HG03354 (cell line): Measurements from ENCODE around the gene MACIR.

Experiments used
- ATAC-seq: cut with Tn5 transposase; IDR thresholded peaks from one replicate; pipeline ENCODE4 v1.9.1; 2021; ENCODE audit warnings: mild to moderate bottlenecking; ENCODE audit not compliant: unreplicated experiment, poor library complexity, severe bottlenecking

MACIR gene

DNA sequence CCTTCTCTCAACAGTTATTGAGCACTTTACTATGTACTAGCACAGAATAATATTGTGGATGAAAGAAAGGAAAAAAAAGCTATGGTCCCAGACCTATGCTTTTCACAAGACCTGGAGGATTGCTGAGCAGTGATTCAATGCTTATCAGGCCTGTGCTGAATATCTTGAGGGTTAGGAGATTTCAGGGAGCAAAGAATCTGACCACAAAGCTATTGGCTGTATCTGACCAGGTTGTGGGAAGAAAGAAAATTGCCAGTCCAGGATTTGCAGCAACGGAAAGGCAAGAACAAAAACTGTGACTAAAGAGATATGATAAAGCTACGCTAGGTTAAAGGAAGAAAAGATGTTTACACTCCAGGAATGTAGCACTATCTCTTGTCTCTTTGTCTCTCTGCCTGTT, 14.9 kb upstream of the MACIR start:
- ATAC-seq = no peak

DNA sequence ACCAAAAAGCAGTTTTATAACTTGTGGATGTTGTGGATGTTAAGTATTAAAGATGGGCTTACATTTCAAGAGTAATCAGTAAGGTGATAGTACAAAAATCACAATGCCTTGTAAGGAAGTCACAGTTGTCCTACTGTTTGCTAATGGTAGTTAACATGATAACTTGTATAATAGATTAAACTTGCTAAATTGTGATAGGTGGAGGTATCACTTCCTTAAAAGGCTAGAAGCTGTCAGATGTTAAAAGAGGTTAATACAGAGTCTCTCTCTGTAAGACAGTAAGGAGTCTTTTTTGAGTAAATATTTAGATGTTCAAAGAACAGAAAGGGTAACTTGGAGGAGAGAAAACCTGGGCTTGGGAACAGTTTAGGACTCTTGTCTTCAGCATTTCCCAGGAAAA, 14.2 kb upstream of the MACIR start:
- no peak for ATAC-seq

DNA sequence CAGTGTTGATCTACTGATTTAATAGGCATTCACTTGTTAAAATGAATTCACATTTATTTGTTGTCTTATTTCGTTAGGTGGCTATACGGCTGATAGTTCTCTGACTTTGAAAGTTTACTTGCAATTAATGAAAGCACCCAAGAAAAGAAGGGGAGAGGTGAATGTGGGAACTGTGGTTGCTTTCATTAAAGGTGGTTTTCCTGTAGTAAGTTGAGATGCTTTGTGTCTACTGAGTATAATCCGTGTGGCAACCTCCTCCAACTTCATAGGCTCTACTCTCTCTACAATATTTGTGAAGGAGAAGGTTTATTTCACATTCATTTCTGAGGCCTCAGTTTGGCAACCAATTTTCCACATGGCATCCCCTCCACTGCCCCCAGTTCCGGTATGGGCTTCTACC, 12.8 kb upstream of the MACIR start:
- no peak for ATAC-seq

DNA sequence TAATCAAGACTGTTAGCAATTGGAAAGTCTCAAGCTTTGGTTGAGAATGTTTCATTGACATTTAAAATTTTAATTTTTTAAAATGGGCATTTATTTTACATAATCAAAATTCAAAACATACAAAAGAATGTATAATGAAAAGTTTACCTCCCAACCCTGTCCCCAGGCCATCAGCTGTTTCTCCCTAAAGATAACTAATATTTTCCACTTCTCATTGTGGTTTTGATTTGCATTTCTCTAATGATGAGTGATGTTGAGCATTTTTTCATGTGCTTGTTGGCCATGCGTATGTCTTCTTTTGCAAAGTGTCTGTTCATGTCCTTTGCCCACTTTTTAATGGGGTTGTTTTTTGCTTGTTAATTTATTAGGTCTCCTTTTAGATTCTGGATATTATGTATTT, 11.4 kb upstream of the MACIR start:
- ATAC-seq = peak; percentile 53

DNA sequence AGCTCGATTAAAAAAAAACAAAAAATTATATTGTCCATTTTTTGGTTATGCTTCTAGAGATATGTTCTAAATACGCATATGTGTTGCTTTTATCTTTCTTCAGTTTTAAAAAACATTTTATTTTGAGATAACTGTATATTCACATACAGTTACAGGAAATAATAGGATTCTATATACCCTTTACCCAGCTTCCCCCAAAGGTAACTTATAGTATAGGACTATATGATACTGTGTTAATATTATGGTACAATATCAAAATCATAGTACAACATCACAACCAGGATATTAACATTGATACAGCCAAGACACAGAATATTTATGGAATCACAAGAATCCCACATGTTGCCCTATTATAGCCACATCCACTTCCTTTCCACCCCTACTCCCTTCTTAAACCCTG, 9.5 kb upstream of the MACIR start:
- ATAC-seq = no peak

DNA sequence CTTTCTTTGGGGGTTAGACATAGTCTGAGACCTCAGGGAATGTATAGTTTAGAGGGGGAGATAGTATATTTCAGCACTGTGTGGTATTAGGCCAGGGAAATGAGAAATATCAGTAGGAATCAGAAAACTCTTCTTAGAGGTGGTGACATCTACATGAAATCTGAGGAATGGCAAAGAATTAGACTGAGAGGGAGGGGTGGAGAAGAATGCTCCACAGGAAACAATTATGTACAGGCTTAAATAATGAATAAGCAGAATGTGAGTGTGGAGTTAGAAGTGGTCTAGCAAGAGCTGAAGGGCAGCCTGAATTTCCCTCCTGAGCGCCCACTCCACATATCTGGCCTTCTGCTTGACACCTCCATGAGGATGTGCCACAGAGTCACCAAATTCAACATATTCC, 3.6 kb upstream of the MACIR start:
- ATAC-seq = no peak

DNA sequence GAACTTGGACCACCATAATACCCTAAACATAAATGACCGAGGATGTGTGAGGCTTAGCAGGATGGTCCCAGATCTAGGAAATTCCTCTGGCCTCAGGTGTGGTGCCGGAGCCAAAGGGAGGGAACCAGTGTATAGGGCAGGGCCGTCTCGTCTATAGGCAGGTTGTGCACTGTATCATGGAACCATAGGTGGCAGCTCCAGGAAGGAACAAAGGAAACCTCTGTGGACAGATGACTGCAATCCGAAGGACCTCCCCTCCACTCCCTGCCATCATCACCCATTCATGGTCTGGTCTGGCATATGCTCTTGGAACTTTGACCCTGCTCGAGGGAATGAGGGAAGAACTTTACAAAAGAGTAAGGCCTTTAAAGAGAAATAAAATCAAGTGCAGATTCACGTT, 2.9 kb upstream of the MACIR start:
- no peak for ATAC-seq

DNA sequence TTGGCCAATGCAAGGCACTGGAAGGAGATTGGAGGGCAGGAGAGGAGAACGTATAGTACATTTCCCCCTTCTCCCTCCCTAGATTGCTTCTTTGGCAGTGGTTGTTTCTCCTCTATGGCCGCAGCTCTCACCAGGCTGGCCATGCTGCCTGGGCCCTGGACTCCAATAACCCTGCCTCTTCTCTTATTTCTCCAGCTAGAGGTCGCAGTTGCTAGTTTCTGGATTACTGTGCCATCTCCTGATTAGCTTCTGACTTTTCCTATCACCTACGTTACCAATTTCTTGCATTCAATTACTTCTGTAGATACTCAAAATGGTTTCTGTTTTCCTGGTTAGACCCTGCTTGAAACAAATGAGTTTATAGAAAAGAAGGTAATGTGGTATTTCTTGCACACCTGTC, 2.4 kb upstream of the MACIR start:
- ATAC-seq = no peak

DNA sequence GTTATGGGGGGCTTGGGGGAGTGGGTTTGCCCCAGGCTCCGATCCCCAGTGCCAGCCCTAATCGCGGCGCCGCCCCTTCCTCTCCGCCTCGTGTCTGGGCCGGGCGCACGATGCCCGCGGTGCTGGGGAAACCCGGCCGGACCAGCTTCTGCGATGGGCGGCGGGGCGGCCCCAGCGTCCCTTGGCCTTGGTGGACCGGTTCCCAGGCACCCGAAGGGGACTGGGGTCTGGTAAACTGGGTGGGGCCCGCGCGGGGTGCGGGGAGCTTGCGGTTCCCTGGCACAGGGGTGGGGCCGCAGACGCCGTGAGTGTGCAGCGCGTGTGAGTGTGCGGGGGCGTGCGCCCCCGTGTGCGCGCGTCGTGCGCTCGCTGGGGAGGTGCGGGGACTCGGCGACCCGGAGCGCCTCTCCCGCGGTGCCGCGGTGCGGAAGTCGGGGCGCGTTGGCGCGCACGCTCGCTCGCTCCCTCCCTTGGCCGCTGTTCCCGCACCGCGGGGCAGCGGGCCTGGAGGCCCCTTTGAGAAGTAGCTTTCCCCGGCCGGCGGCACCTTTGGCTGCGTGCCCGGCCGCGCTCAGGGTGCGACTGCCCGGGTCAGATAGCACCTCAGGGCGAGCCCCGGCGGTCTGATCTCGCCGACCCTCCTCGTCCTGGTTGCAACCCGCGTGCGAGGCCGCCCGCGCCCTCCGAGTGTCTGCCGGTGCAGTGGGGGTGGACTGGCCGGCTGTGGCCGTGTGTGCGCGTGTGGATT, 568 bp downstream of the MACIR start:
- ATAC-seq = peak; percentile 43

DNA sequence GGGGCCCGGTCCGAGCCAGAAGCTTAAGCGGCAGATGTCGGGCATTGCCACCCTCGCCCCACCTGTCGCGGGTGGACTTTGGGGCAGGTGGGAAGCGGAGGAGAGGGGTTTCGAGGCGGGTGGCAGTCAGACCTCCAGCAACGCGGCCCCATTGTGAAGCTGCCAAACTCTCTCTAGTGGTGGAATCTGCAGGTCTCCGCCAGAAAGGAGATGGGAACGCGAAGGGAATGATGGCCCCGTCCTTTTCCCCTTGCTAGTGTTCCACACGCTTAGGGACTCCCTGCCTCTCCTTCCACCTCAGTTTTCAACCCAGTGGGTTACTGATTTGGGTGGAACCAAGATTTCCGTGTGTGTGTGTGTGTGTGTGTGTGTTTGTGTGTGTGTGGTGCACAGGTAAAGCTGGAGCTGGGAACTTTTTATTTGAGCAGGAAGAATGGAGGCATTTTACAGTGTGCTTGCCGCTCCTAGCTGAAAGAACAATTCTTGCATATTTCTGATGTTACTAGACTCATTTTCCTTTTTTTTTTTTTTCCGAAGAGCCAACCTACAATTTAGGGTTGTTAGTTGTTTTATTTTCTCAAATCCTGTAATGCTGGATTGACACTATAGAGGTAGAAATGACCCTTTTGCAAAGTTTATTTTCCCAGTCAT, 1.3 kb downstream of the MACIR start:
- no peak for ATAC-seq

DNA sequence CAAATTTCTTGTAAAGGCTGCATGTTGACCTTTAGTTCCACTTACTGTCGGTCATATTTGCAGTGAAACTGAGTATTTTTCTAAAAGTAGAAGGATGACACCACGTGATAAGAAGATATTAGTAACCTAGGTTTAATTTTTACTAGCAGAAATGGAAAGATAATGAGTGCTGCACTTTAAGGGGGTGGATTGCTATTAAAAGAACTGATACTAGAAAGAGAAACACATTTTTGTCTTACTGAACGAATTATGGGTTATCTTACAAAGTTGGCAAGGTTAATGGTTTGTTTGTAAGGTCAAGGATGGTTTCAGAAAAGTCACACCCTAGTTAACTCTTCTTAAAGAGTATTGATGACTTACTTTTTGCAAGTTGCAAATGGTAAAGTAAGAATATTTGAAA, 2.4 kb downstream of the MACIR start:
- ATAC-seq = peak; percentile 46

DNA sequence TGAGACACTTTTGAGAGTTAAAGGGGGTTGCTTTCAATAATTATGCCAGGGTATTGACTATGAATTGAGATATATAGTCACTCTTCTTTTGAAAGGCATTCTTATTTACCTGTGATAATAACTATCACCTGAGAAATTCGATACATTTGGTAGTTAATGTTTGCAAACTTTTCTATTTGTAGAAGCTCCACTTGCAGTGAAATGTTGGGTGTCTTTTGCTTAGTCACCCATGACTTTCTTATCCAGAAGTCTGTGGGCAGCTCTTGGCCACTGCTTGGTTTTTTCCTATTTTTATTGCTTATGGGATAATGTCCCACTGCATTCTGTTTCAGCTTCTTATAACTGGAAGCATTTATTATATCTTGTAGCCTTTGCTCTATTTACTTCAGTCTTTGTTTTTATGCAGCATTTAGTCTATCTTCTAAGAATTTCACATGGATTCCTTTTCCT, 3.9 kb downstream of the MACIR start:
- no peak for ATAC-seq

DNA sequence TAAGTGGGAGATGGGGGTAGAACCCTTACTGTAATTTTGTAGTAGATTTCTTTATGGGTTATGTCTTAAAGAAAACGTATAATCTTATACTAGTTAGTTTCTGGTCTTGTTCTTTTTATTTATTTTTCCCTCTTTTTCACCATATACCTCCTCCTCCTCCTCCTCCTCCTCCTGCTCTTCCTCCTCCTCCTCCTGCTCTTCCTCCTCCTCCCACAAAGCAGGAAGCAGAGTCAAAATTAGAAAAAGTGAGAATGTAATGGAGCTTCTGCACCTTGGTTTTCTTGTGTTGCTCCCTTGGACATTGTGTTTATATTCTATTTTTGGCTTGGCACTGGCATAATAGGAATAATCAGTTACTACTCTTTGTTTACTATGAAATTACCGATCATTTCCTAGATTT, 4.5 kb downstream of the MACIR start:
- ATAC-seq = no peak

DNA sequence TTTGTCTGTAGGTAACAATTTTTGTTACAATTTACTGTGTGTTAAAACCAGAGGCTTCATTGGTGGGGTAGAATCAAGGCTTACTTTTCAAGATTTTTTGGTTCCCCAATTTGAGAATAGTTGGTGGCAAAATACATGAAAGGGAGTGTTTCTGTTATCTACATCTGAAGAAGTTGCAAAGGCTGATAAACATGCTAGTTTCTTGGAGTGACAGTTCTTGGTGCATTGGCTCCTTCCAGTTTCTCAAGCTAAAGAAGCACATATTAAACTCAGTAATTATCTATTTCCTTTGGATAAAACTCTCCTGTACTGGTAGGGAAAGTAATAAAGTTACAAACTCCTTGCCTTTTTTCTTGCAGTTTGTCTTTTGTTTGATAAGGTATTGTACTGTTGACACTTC, 5.9 kb downstream of the MACIR start:
- ATAC-seq = no peak

DNA sequence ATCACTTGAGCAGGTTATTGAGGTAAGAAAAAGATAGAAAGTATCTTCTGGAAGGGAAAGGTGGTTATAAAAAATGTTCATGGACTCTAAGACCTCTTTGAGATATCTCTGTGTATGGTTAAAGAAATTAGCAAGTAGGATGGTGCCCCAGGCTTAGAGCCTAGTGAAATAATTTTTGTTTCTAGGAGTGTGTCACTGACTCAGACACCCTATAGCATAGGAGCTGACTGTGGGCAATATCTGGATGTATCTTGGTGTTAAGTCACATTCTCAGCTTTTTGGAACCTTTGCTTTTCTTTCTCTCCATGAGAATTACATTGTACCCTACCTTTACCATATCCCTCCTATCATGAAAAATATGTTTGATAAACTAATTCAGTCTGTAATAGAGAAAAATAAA, 12.0 kb downstream of the MACIR start:
- no peak for ATAC-seq

DNA sequence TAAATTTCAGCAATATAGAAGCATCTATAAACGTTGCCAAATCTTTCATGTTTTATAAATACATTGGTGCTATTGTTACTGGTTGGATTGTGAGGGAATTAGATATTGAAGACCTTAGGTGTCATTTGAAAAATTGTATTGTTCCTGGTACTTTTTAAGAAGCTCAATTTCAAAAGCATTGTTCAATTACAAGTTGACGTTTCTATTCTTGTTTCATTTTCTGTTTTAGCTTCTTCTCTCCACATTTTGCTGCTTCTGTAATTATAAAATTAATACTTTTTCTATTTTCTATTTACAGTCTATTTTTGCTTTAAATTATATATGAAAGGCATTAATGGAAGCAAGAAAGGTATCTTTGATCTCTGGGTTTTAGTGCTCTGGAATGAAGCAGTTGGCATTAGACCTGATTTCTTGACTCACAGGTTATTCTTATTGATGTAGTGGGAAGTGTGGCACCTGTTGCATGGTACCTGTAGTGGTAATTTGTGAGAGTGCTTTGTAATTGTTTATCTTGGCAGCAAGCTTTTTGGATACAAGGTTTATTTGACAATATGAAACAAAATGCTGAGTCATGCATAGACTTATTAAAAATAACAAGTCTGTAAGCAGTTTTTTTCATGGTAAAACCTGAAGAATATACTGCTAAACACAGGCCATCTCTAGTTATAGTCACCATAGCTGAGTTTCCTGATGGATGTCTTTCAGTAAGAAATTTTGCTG, 13.2 kb downstream of the MACIR start:
- no peak for ATAC-seq

DNA sequence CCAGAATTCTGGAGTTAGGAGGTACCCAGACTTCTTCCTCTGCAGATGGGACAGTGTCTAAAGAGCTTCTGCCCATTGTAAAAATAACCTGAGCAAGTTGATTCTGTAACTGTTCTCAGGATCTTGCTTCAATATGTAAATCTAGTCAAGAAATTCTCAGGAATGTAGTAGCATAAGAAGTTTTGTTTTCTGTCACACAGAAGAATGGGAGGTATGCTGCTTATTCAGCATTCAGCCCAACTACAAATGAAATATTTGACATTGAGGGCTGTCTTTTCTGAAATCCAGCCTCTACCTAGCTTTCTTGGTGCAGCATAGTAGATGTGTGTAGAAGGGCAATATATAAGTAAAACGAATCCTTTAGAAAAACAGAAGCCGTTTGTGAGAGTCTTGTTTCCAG, 13.8 kb downstream of the MACIR start:
- no peak for ATAC-seq

DNA sequence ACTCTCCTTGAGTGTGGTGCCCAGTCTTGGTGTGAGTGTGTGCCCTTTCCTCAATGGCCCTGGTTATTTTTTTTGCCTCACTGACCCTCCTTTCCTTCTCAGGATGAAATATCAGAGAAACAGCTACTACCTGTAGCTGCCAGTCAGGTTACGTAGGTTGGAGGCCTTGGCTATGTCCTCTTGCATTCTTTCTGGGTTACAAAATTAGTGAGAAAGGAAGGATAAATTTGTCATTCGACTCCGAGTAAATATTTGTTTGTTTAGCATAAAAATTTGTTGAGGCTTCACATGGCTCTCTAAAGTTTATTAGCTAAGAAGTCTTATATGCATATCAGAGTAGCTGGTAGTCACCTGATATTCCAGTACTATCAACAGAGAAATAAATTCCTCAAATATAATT, 15.4 kb downstream of the MACIR start:
- no peak for ATAC-seq

DNA sequence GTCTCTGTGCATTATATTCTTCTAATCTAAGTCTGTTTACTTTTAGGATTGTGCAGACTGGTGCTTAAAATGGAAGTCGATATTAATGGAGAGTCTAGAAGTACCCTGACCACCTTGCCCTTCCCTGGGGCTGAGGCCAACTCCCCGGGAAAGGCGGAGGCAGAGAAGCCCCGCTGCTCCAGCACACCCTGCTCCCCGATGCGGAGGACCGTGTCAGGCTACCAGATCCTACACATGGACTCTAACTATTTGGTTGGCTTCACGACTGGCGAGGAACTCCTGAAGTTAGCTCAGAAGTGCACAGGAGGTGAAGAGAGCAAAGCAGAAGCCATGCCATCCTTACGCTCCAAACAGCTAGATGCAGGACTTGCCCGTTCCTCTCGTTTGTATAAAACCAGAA, 17.3 kb downstream of the MACIR start:
- ATAC-seq = no peak

DNA sequence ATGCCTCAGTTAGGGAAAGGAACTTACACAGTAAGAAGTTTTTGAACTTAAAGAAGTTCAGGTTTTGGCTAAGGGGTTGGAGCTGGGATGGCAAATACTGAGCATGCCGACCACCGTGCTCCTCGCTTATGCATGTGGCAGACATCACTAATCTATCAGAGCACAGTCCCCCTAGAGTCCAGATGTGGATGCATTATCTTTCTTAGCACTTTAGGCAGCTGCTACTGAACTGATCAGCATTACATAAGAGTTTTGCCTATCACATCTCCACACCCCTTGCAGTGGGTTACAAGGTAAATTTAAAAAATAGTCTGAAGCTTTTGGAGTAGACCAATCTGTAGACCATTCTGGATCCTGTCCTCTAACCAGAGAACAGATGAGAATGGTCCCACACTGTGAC, 22.4 kb downstream of the MACIR start:
- no peak for ATAC-seq

DNA sequence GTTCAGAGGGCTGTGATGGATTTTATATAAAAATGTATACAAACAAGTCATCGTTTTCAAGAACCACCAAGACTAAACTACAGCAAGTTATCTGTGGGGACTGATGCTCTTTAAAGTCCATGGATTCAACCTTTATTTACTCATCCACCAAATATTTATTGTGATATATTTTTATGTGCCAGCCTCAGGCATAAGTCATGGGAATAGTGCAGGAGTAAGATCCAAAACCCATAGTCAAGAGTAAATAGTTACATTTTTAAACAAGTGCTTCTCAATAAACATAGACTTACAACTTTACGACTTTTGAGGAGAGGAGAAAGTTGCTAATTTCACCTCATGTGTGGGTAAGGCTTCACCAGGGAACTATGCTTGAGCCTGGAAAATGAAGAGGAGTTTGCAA, 24.6 kb downstream of the MACIR start:
- no peak for ATAC-seq
